ENCODE data around the gene PPME1.

- TF ChIP-seq POLR2AphosphoS5 (IDR thresholded peaks at IDR 0.05; ENCODE audit: low read depth, low read length), result no peak
- no peak for TF ChIP-seq REST (IDR thresholded peaks at IDR 0.05; ENCODE audit: insufficient read depth in 1 of 2, low read depth in 2 of 2, low read length in 2 of 2)
- no peak for TF ChIP-seq TAF1 (IDR thresholded peaks at IDR 0.05; ENCODE audit: borderline replicate concordance, insufficient read depth, low read length)
- TF ChIP-seq SIN3A (IDR thresholded peaks at IDR 0.05; ENCODE audit: borderline replicate concordance, insufficient read depth, low read length), result no peak
Measured at GRCh38 chr11:74282421-74282820, 111.3 kb downstream of the PPME1 start.
